A204.1 (cell line): Measurements from ENCODE around the gene SLC25A12.
"Not testable (repeated sequence)": the region's sequence is repeated elsewhere in the genome, so short reads cannot be mapped to it uniquely, and the experiment has no call there.

Experiments used
- FAIRE-seq: peaks from 2 replicates; lab custom pipeline; 2012; peaks lifted over from hg19 to GRCh38; lab: Jason Lieb, UNC

The SLC25A12 gene

GRCh38 chr2:171893824-171894611 lies at the start of gene SLC25A12:
SLC25A12 (minus strand) TSS chr2:171894244; CDS start chr2:171894214, 30 bp downstream.
- no peak for FAIRE-seq

- FAIRE-seq = no peak
Measured at GRCh38 chr2:171941316-171941699, 47.3 kb upstream of the SLC25A12 start.

GRCh38 chr2:171939743-171940071 lies 45.7 kb upstream of the SLC25A12 start:
- no peak for FAIRE-seq

GRCh38 chr2:171939058-171939742 lies 45.2 kb upstream of the SLC25A12 start:
- FAIRE-seq = no peak

GRCh38 chr2:171930385-171930784 lies 36.3 kb upstream of the SLC25A12 start:
- no peak for FAIRE-seq

- no peak for FAIRE-seq
Measured at GRCh38 chr2:171924170-171924942, 30.3 kb upstream of the SLC25A12 start.

- no peak for FAIRE-seq
Measured at GRCh38 chr2:171923206-171923605, 29.2 kb upstream of the SLC25A12 start.

DNA sequence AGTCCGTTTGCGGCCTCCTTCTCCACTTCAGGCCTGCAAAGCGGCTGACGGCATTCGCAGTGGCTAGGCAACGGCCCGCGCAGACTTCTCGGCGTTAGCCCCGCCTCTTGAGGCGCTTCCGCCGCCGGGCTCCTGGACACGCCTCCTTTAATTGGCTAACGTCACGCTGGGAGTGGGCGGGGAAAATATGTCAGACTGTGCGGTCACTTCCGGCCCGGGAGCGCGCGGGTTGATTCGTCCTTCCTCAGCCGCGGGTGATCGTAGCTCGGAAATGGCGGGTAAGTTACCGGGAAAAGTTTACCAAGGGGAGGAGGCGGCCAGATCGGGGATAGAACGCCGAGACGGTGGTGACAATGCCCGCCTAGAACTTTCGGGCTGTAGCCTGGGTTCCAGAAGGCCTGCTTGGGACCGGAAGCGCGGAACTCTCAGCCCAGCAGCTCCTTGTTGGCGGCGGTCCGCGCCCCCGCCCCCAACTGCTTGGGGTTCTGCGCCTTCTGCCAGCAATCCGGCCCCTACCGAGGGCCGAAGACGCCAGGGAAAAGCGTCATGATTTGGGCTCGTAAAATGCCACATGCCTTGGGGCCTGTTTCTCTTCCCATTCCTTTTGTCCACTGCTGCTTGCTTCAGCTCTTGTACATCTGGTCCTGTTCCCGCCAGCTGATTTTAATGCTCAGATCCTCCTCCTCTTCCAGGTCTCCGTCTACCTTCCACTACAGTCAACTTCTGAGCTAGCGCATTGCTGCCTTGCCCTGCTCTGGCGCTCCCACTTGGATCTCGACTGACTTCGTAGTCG lies 28.4 kb upstream of the SLC25A12 start, which contains the start of gene HAT1:
HAT1 (plus strand) TSS at position 232 of the 793 bp plus-strand sequence; CDS start at position 272, 40 bp downstream.
- peak; percentile 95 for FAIRE-seq

DNA sequence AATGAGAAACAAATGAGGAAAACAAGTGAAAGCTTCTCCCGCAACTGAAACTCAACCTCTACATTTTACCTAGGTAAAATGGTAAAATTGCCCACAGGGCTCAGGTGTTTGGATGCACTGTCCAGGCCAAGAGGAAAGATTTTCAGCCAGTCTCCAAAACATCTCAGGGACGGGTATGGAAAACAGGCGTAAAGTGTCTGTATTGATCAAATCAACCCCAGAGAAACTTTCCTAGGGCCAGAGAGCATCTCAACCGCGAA lies 27.9 kb upstream of the SLC25A12 start:
- no peak for FAIRE-seq

DNA sequence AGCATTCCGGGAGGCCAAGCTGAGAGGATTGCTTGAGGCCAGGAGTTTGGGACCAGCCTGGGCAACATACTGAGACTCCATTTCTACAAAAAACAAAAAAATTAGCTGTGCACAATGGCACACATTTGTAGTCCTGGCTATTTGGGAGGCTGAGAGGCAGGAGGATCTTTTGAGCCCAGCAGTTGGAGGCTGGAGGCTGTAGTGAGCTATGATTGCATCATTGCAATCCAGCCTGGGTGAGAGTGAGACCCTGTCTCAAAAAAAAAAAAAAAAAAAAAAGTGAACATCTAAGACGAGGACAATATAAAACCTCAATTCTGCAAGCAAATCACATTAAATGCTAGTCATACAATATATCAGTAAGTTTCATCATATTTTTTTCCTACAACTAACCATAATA lies 25.4 kb upstream of the SLC25A12 start:
- no peak for FAIRE-seq

DNA sequence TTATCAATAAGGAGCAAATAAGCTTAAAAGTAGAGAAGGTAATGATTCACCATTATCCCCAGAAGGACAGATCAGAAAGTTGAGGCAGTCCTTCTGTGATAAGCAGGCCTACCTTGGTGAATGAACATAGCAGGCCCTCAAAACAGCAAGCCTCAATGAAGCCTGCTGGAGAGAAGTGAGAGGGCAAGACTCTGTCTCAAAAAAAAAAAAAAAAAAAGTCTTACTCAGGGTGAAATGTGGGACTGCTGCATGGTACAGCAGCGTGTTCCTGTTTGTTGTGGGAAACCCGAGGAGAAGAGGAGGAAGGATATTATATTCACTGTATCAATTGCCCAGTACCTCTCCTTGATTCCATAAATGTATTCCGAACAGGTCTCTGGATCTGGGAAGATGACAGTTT lies 19.5 kb upstream of the SLC25A12 start:
- FAIRE-seq = no peak

DNA sequence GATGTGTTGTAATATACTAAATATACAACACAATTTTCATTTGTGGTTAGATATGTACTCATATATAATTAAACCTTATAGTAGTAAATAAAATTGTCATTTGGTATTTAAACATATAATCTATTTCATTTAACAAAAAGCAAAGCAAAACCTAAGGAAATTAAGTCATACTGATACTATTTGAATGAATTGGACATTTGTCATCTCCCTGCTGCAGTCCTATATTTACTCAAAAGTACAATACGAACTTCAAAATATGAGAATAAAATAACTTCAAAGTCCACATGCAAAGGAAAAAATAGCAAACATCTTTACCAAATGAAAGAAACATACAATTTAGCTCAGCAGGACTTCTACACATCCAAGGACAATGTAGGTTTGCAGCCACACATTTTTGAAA lies 16.4 kb upstream of the SLC25A12 start:
- peak; percentile 30 for FAIRE-seq

DNA sequence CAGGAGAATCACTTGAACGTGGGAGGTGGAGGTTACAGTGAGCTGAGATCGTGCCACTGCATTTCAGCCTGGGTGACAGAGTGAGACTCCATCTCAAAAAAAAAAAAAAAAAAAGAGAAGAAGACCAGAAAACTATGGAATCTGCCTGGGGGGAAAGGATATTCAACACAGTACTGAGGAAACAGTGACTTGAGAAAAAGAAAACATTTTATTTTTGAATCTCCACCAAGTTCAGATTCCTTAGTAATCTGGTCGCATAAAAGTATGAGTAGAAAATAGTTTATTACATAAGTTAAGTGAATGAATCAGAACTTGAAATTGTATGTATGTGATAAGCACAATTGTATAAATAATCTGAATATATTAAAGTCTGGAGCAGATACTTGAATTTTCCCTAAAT lies 15.2 kb upstream of the SLC25A12 start:
- FAIRE-seq = no peak

GRCh38 chr2:171908235-171908634 lies 14.2 kb upstream of the SLC25A12 start:
- FAIRE-seq = no peak

- no peak for FAIRE-seq
Measured at GRCh38 chr2:171902840-171903420, 8.9 kb upstream of the SLC25A12 start.

GRCh38 chr2:171899623-171900282 lies 5.7 kb upstream of the SLC25A12 start:
- not testable (repeated sequence) for FAIRE-seq

DNA sequence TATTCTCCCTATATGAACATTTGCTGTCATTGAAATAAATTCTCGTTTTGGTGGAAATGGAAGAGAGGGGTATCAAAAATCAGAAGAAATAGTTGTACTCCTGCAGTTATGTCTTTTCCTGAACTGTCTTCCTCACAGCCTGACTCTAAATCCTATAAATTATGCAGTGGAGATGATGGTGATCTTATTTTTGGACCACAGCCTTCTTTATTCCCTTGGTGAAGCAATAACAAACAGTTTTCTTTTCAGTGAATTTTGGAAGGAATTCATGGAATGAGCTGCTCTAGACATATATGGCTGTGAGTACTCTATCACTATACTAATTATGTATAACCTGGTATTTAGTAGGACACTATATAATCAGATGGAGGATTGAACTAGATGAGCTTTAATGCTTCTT lies 1.7 kb upstream of the SLC25A12 start:
- no peak for FAIRE-seq

GRCh38 chr2:171894612-171894947 lies 536 bp upstream of the SLC25A12 start:
- no peak for FAIRE-seq

DNA sequence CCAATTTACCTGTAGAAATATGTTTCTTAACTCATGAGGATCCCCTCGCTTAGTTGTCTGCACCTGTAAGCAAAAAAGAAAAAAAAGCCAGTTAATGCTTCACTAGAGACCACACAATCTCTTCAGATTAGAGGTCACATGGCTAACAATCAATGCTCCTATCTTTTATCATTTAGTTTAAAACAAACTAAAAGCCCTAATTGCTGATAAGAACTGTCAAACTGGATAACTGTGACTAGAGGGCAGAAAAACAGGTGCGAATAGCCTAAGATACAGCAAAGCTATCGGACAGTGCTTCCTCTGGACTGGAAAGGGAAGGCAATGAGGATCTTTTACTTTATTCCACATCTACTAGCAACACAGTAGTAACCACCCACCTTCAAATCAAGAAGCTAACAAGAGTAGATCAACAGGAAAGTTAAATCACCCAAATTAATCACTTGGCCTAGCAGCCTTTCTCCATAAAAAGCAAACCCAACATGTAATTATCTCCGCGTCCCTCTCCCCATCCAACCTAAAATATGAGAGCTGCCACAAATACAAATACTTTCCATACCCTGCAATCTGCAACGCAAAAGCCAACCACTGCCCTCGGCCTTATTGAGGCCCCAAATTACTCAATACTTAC lies 734 bp downstream of the SLC25A12 start:
- no peak for FAIRE-seq

DNA sequence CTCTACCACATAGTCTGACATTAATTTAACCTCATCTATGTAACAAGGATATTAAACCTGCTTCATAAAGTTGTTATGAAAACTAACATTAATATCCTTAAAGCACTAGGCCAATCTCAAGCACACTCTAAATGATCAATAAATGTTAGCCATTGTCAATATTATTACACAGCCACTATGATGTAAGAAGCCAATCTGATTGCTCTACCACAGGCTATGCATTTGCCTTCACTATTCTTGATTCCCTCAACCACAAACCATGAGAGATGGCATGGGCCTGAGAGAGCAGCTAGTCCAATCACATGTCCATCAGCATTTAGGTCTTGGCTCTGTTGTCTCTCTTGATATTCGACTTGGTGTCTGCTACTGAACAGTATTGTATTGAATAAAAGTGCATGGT lies 4.2 kb downstream of the SLC25A12 start:
- FAIRE-seq = no peak

DNA sequence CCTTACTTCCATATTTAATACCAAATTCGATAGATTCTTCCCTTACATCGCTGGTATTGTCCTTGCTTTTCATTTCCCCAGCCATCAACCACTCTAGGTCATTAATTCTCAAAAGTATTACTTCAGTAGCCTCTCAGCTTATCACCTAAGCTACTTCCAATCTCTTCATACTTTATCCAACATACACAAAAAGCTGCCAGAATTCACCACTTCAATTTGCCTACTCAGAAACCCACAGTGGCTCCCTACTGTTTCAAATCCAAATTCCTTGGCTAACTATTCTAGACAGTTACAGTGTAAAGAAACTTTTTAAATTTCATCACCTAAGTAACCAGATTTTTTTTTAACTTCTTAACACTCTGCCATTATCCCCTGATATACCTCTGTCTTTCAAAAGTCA lies 4.7 kb downstream of the SLC25A12 start:
- no peak for FAIRE-seq
